Measurements from ENCODE around the gene EMD. TPM values are rescaled to one million over a fixed set of nuclear protein-coding genes. Genes with fewer than 3 reads are reported as not detected.

The EMD gene
- total RNA-seq, 1 experiment from 2014 or later, result 19.5 TPM

- peaks cover 18% of the 10 kb centered on the region for H3K79me2 ChIP-seq (ENCODE audit: low read length)
- no peak overlapping the region for H3K27ac ChIP-seq (ENCODE audit: low read length)
- peaks cover 35% of the 10 kb centered on the region for H3K4me1 ChIP-seq (ENCODE audit: low read length)
- H3K9ac ChIP-seq (ENCODE audit: low read length), result no peak overlapping the region
- H3K36me3 ChIP-seq (ENCODE audit: insufficient read depth, low read length), result no peaks in the 10 kb centered on the region
- no peaks in the 10 kb centered on the region for H4K20me1 ChIP-seq (ENCODE audit: insufficient read depth, low read depth, low read length)
- H3K9me3 ChIP-seq (ENCODE audit: low read length), result no peaks in the 10 kb centered on the region
- H2AFZ ChIP-seq (ENCODE audit: low read length), result no peak overlapping the region
- no peaks in the 10 kb centered on the region for H3K27me3 ChIP-seq (ENCODE audit: low read length)
- peak; percentile 56 for DNase-seq
- no peak overlapping the region for H3K4me3 ChIP-seq (ENCODE audit: low read length)
- H3K4me2 ChIP-seq (ENCODE audit: low read depth, low read length, poor library complexity, severe bottlenecking), result no peak overlapping the region
- H3K9me2 ChIP-seq (replicated peaks; ENCODE audit: insufficient read depth, low read length), result no peaks in the 10 kb centered on the region
Observed at GRCh38 chrX:154372612-154373022, 6.5 kb upstream of the EMD start.

- Histone ChIP-seq H4K20me1 (ENCODE audit: insufficient read depth, low read depth, low read length) (no peaks in the 10 kb centered on the region), H3K27ac (ENCODE audit: low read length) (no peak overlapping the region), H3K4me3 (ENCODE audit: low read length) (peak overlapping the region; percentile 50; the same call in 1 of the 2 replicates), H3K9ac (ENCODE audit: low read length) (peak overlapping the region; percentile 33), H3K27me3 (ENCODE audit: low read length) (no peaks in the 10 kb centered on the region), H3K79me2 (ENCODE audit: low read length) (peaks cover 17% of the 10 kb centered on the region), H3K9me2 (replicated peaks; ENCODE audit: insufficient read depth, low read length) (no peaks in the 10 kb centered on the region), H3K4me2 (ENCODE audit: low read depth, low read length, poor library complexity, severe bottlenecking) (peak overlapping the region; percentile 56), H3K9me3 (ENCODE audit: low read length) (no peaks in the 10 kb centered on the region), H3K4me1 (ENCODE audit: low read length) (peaks cover 40% of the 10 kb centered on the region), H3K36me3 (ENCODE audit: insufficient read depth, low read length) (no peaks in the 10 kb centered on the region), H2AFZ (ENCODE audit: low read length) (no peak overlapping the region; the same call in 1 of the 2 replicates)
- peak; percentile 57 for DNase-seq
Observed at GRCh38 chrX:154373340-154374306, 5.5 kb upstream of the EMD start.

- H3K9me3 ChIP-seq (ENCODE audit: low read length), result no peaks in the 10 kb centered on the region
- peak within 1 kb of the TSS; percentile 33 for H3K9ac ChIP-seq (ENCODE audit: low read length)
- no peak within 1 kb of the TSS; the same call in 1 of the 2 replicates for H2AFZ ChIP-seq (ENCODE audit: low read length)
- peak within 1 kb of the TSS; percentile 56 for H3K4me2 ChIP-seq (ENCODE audit: low read depth, low read length, poor library complexity, severe bottlenecking)
- no peaks in the 10 kb centered on the region for H4K20me1 ChIP-seq (ENCODE audit: insufficient read depth, low read depth, low read length)
- H3K36me3 ChIP-seq (ENCODE audit: insufficient read depth, low read length), result no peaks in the 10 kb centered on the region
- DNase-seq, result no peak
- no peaks in the 10 kb centered on the region for H3K9me2 ChIP-seq (replicated peaks; ENCODE audit: insufficient read depth, low read length)
- peaks cover 12% of the 10 kb centered on the region for H3K79me2 ChIP-seq (ENCODE audit: low read length)
- H3K4me3 ChIP-seq (ENCODE audit: low read length), result peak within 1 kb of the TSS; percentile 50; the same call in 1 of the 2 replicates
- peaks cover 32% of the 10 kb centered on the region for H3K4me1 ChIP-seq (ENCODE audit: low read length)
- no peak within 1 kb of the TSS for H3K27ac ChIP-seq (ENCODE audit: low read length)
- no peaks in the 10 kb centered on the region for H3K27me3 ChIP-seq (ENCODE audit: low read length)
Observed at GRCh38 chrX:154374313-154375155, 4.6 kb upstream of the EMD start, which contains the start of gene FLNA. Gene FLNA, minus strand, starts transcription at chrX:154374634. Its CDS starts 3,389 bp downstream, at chrX:154371245.

GRCh38 chrX:154375156-154375504 is 4.0 kb upstream of the EMD start:
- Histone ChIP-seq H3K9ac (ENCODE audit: low read length) (no peak overlapping the region), H3K4me3 (ENCODE audit: low read length) (no peak overlapping the region), H3K4me2 (ENCODE audit: low read depth, low read length, poor library complexity, severe bottlenecking) (no peak overlapping the region), H3K4me1 (ENCODE audit: low read length) (peaks cover 30% of the 10 kb centered on the region), H3K36me3 (ENCODE audit: insufficient read depth, low read length) (no peaks in the 10 kb centered on the region), H2AFZ (ENCODE audit: low read length) (no peak overlapping the region), H3K27ac (ENCODE audit: low read length) (no peak overlapping the region), H3K9me3 (ENCODE audit: low read length) (no peaks in the 10 kb centered on the region), H3K27me3 (ENCODE audit: low read length) (no peaks in the 10 kb centered on the region), H4K20me1 (ENCODE audit: insufficient read depth, low read depth, low read length) (no peaks in the 10 kb centered on the region), H3K9me2 (replicated peaks; ENCODE audit: insufficient read depth, low read length) (no peaks in the 10 kb centered on the region), H3K79me2 (ENCODE audit: low read length) (peaks cover 12% of the 10 kb centered on the region)
- DNase-seq, result no peak

GRCh38 chrX:154376774-154377173 is 2.3 kb upstream of the EMD start:
- Histone ChIP-seq H3K4me1 (ENCODE audit: low read length) (peaks cover 33% of the 10 kb centered on the region), H3K9me3 (ENCODE audit: low read length) (no peaks in the 10 kb centered on the region), H3K79me2 (ENCODE audit: low read length) (peaks cover 11% of the 10 kb centered on the region), H3K27me3 (ENCODE audit: low read length) (no peaks in the 10 kb centered on the region), H4K20me1 (ENCODE audit: insufficient read depth, low read depth, low read length) (no peaks in the 10 kb centered on the region), H3K4me2 (ENCODE audit: low read depth, low read length, poor library complexity, severe bottlenecking) (no peak overlapping the region), H3K36me3 (ENCODE audit: insufficient read depth, low read length) (no peaks in the 10 kb centered on the region), H3K27ac (ENCODE audit: low read length) (no peak overlapping the region), H3K9me2 (replicated peaks; ENCODE audit: insufficient read depth, low read length) (no peaks in the 10 kb centered on the region), H2AFZ (ENCODE audit: low read length) (no peak overlapping the region), H3K4me3 (ENCODE audit: low read length) (no peak overlapping the region), H3K9ac (ENCODE audit: low read length) (no peak overlapping the region)
- DNase-seq, result no peak

- no peaks in the 10 kb centered on the region for H3K9me3 ChIP-seq (ENCODE audit: low read length)
- no peaks in the 10 kb centered on the region for H3K36me3 ChIP-seq (ENCODE audit: insufficient read depth, low read length)
- peaks cover 28% of the 10 kb centered on the region for H3K4me1 ChIP-seq (ENCODE audit: low read length)
- peak overlapping the region; percentile 83 for H3K9ac ChIP-seq (ENCODE audit: low read length)
- peak; percentile 63 for DNase-seq
- peak overlapping the region; percentile 70 for H3K27ac ChIP-seq (ENCODE audit: low read length)
- peak overlapping the region; percentile 66 for H3K4me3 ChIP-seq (ENCODE audit: low read length)
- peaks cover 11% of the 10 kb centered on the region for H3K79me2 ChIP-seq (ENCODE audit: low read length)
- H3K9me2 ChIP-seq (replicated peaks; ENCODE audit: insufficient read depth, low read length), result no peaks in the 10 kb centered on the region
- no peaks in the 10 kb centered on the region for H3K27me3 ChIP-seq (ENCODE audit: low read length)
- H3K4me2 ChIP-seq (ENCODE audit: low read depth, low read length, poor library complexity, severe bottlenecking), result peak overlapping the region; percentile 84
- no peak overlapping the region for H2AFZ ChIP-seq (ENCODE audit: low read length)
- no peaks in the 10 kb centered on the region for H4K20me1 ChIP-seq (ENCODE audit: insufficient read depth, low read depth, low read length)
Observed at GRCh38 chrX:154378059-154378798, 866 bp upstream of the EMD start.

- no peaks in the 10 kb centered on the region for H3K27me3 ChIP-seq (ENCODE audit: low read length)
- peak overlapping the region; percentile 95 for H3K9ac ChIP-seq (ENCODE audit: low read length)
- H3K9me2 ChIP-seq (replicated peaks; ENCODE audit: insufficient read depth, low read length), result no peaks in the 10 kb centered on the region
- DNase-seq, result no peak
- H3K9me3 ChIP-seq (ENCODE audit: low read length), result no peaks in the 10 kb centered on the region
- no peak overlapping the region; the same call in 1 of the 2 replicates for H2AFZ ChIP-seq (ENCODE audit: low read length)
- peak overlapping the region; percentile 64 for H3K27ac ChIP-seq (ENCODE audit: low read length)
- H3K79me2 ChIP-seq (ENCODE audit: low read length), result peaks cover 11% of the 10 kb centered on the region
- H4K20me1 ChIP-seq (ENCODE audit: insufficient read depth, low read depth, low read length), result no peaks in the 10 kb centered on the region
- peaks cover 23% of the 10 kb centered on the region for H3K4me1 ChIP-seq (ENCODE audit: low read length)
- H3K4me3 ChIP-seq (ENCODE audit: low read length), result peak overlapping the region; percentile 85
- H3K36me3 ChIP-seq (ENCODE audit: insufficient read depth, low read length), result no peaks in the 10 kb centered on the region
- peak overlapping the region; percentile 80 for H3K4me2 ChIP-seq (ENCODE audit: low read depth, low read length, poor library complexity, severe bottlenecking)
Observed at GRCh38 chrX:154379569-154379951, 465 bp downstream of the EMD start.
